AG04449 (cell line): ENCODE results near the gene LCN10.

Experiments
- CTCF ChIA-PET: fragments of 350-600 bp; formaldehyde crosslinking; extraction: SDS; loops from one replicate; lab custom pipeline; 2021; ENCODE audit warnings: antibody characterized with exemption; lab: Yijun Ruan, JAX
- POLR2A ChIA-PET: fragments of 400-600, 350-600 bp; formaldehyde crosslinking; extraction: SDS; loops from one replicate; lab custom pipeline; 2020; ENCODE audit warnings: antibody characterized with exemption, inconsistent platforms; lab: Yijun Ruan, JAX
- DNase-seq: peaks from one replicate; pipeline ENCODE4 v3.0.0-alpha.2; 2010; ENCODE audit warnings: low read depth, low spot score
- H3K4me3 ChIP-seq: 2 replicates; pipeline ENCODE4 v1.5.1; 2011; ENCODE audit warnings: low read depth, mild to moderate bottlenecking, control low read depth, low read length
- CTCF ChIP-seq: IDR thresholded peaks from one replicate; pipeline ENCODE4 v1.5.1; 2011; ENCODE audit warnings: mild to moderate bottlenecking, moderate library complexity, low read length, control low read depth, inconsistent platforms; ENCODE audit not compliant: insufficient read depth; ENCODE audit errors: missing control alignments

The LCN10 gene

DNA sequence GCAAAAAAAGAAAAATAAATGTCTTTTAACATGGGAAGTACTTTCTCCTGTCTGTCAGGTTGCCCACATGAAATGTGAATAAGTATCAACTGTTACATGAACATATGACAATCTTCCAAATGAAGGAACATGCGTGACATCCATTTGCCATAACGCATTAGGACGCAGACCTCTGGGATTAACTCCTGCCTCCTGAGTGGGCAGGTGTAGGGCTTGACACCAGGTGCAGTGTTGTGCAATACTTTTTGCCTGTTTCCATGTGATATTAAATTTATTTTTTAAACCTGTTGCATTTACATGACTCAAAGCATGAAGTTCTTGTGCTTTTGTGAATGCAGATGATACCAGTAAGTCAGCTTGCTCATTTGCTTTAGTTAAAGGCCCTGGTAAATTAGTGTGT, 39.7 kb upstream of the LCN10 start:
- no peak for TF ChIP-seq CTCF
- DNase-seq: no peak
- ChIA-PET CTCF (interaction anchor here (1.1 to 2.0 kb wide), 6 partner anchors 12 to 287 kb away, joined by 3 to 5 read pairs (median 4); no protein-coding TSS in a partner anchor), POLR2A (no interaction called here)
- H3K4me3 ChIP-seq: no peak overlapping the region

DNA sequence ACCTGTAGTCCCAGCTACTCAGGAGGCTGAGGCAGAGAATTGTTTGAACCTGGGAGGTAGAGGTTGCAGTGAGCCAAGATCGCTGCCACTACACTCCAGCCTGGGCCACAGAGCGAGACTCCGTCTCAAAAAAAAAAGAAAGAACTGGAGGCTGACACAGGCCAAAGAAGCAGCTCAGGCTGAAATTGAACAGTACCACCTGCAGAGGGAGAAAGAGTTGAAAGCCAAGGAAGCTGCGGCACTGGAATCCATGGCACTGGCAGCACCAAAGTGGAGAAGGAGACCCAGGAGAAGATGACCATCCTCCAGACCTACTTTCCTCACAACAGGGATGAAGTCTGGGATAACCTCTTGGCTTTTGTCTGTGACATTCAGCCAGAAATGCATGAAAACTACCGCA, 37.1 kb upstream of the LCN10 start:
- no peak for DNase-seq
- no peak overlapping the region for H3K4me3 ChIP-seq
- TF ChIP-seq CTCF: peak; percentile 1
- ChIA-PET POLR2A (no interaction called here), CTCF (interaction anchor here (0.7 to 6.5 kb wide), 5 partner anchors 8 to 18 kb away, joined by 3 to 60 read pairs (median 30); no protein-coding TSS in a partner anchor)

GRCh38 chr9:136777359-136777758, 34.6 kb upstream of the LCN10 start:
- no peak for DNase-seq
- no peak overlapping the region for H3K4me3 ChIP-seq
- ChIA-PET POLR2A (interaction anchor here (1.3 kb wide), 1 partner anchor 49 kb away, joined by 6 read pairs; no protein-coding TSS in a partner anchor), CTCF (interaction anchor here (0.8 to 6.5 kb wide), 9 partner anchors 10 to 287 kb away, joined by 3 to 60 read pairs (median 4); partner anchors contain the start of genes LCN8 and NPDC1)
- no peak for TF ChIP-seq CTCF

- POLR2A ChIA-PET: no interaction called here
- no peak overlapping the region for H3K4me3 ChIP-seq
- TF ChIP-seq CTCF: no peak
- DNase-seq: no peak
- CTCF ChIA-PET: interaction anchor here (0.8 to 6.5 kb wide), 5 partner anchors 10 to 258 kb away, joined by 4 to 60 read pairs (median 30); partner anchors contain the start of gene LCN8
These were observed 34.2 kb upstream of the LCN10 start for GRCh38 chr9:136776947-136777346.

DNA sequence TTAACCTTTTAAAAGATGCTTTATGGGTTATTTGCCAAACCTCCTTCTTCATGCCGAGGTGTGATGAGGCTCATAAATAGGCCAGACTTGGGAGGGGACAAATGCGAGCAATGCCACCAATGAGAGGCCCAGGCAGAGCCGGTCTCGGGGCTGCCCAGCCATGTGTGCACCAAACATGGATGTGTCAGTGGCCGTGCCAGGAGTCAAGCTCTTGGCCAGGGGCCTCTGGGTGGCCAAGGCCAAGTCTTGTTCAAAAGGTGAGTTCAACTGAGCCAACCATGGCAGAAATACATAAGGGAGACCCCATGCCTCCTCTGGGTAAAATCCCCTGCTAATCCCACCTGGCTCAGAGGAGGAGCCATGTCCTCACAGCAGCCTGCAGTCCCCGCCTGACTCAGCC, 32.5 kb upstream of the LCN10 start:
- CTCF ChIA-PET: interaction anchor here (1.1 to 6.5 kb wide), 6 partner anchors 9 to 18 kb away, joined by 3 to 60 read pairs (median 4); partner anchors contain the start of genes LCN8 and TMEM141
- DNase-seq: no peak
- no peak overlapping the region for H3K4me3 ChIP-seq
- POLR2A ChIA-PET: no interaction called here
- no peak for TF ChIP-seq CTCF

DNA sequence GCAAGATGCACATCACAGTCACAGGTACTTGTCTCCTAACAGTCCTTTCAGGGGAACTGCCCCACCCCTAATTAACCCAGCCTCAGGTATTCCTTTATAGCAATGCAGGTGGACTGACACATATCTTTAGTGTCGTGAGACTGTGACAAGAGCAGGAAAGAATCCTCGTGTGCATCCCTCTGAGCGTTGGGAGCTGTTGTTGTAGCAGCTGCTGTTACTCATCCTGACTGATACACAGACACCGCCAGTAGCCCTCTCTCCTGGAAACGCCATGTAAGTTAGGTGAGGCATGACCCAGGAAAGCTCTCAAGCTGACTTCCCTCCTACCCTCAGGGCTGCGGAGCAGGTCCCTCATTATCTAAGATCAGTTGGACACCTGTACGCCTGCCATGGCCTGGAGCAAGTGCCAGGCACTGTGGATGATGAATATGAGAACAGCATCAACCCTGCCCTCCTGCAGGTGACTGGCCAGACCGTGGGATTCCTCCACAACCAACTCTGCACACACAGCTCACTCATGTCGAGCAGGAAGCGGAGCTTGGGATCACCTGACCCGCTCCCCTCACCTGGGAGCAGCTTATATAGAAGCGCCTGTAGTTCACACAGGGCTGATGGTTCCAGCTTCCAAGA, 31.8 kb upstream of the LCN10 start:
- no peak overlapping the region for H3K4me3 ChIP-seq
- no peak for DNase-seq
- TF ChIP-seq CTCF: no peak
- POLR2A ChIA-PET: no interaction called here
- CTCF ChIA-PET: interaction anchor here (1.1 to 6.5 kb wide), 6 partner anchors 8 to 19 kb away, joined by 3 to 60 read pairs (median 4); partner anchors contain the start of genes LCN8 and TMEM141
